Measurements from ENCODE around the gene GLDC.
"Not testable (repeated sequence)": the region's sequence is repeated elsewhere in the genome, so short reads cannot be mapped to it uniquely, and the experiment has no call there.

GLDC gene

GRCh38 chr9:6660512-6660911 lies 15.0 kb upstream of the GLDC start:
- DNase-seq = no peak

GRCh38 chr9:6658628-6659353 lies 13.3 kb upstream of the GLDC start:
- DNase-seq = no peak

- DNase-seq = no peak
Observed at GRCh38 chr9:6656614-6657300, 11.2 kb upstream of the GLDC start.

GRCh38 chr9:6655036-6655435 lies 9.5 kb upstream of the GLDC start:
- DNase-seq = no peak

- no peak for DNase-seq
Observed at GRCh38 chr9:6646293-6646636, 736 bp upstream of the GLDC start.

GRCh38 chr9:6645105-6645354 lies 499 bp downstream of the GLDC start:
- DNase-seq = peak; percentile 32

- DNase-seq = no peak
Observed at GRCh38 chr9:6644346-6645104, 1.0 kb downstream of the GLDC start.

- no peak for DNase-seq
Observed at GRCh38 chr9:6641961-6642360, 3.6 kb downstream of the GLDC start.

GRCh38 chr9:6641561-6641960 lies 4.0 kb downstream of the GLDC start:
- no peak for DNase-seq

GRCh38 chr9:6641056-6641455 lies 4.5 kb downstream of the GLDC start:
- DNase-seq = no peak

GRCh38 chr9:6640268-6641051 lies 5.1 kb downstream of the GLDC start:
- DNase-seq = no peak

- no peak for DNase-seq
Observed at GRCh38 chr9:6639622-6640021, 5.9 kb downstream of the GLDC start.

GRCh38 chr9:6634444-6634843 lies 11.1 kb downstream of the GLDC start:
- no peak for DNase-seq

GRCh38 chr9:6633378-6633777 lies 12.2 kb downstream of the GLDC start:
- DNase-seq = no peak

GRCh38 chr9:6632516-6633183 lies 12.9 kb downstream of the GLDC start:
- DNase-seq = no peak

GRCh38 chr9:6631207-6631512 lies 14.4 kb downstream of the GLDC start:
- DNase-seq = no peak

GRCh38 chr9:6630502-6631206 lies 14.9 kb downstream of the GLDC start:
- DNase-seq = no peak

GRCh38 chr9:6628704-6629103 lies 16.8 kb downstream of the GLDC start:
- DNase-seq = no peak

- DNase-seq = no peak
Observed at GRCh38 chr9:6625363-6625762, 20.2 kb downstream of the GLDC start.

GRCh38 chr9:6622784-6623183 lies 22.7 kb downstream of the GLDC start:
- DNase-seq = not testable (repeated sequence)

- no peak for DNase-seq
Observed at GRCh38 chr9:6620796-6621195, 24.7 kb downstream of the GLDC start.

GRCh38 chr9:6620353-6620752 lies 25.2 kb downstream of the GLDC start:
- DNase-seq = no peak

GRCh38 chr9:6619909-6620308 lies 25.6 kb downstream of the GLDC start:
- no peak for DNase-seq

All from activated T-cell treated with anti-CD3 and anti-CD28 coated beads, Interleukin-2, amount 50 U/mL, for 1 hour (primary cell).